ENCODE results near the gene ERI2.

ERI2 gene

GRCh38 chr16:20849589-20850390 lies 43.5 kb upstream of the ERI2 start:
- peak; percentile 20 for DNase-seq
- no peaks in the 10 kb centered on the region for H3F3A ChIP-seq (ENCODE audit: insufficient read depth, low read length)

GRCh38 chr16:20847550-20847949 lies 41.3 kb upstream of the ERI2 start:
- no peaks in the 10 kb centered on the region for H3K79me2 ChIP-seq (ENCODE audit: low read length)
- H3K4me2 ChIP-seq (ENCODE audit: low read depth, low read length), result no peak overlapping the region
- no peak for DNase-seq
- TF ChIP-seq CTCF (IDR thresholded peaks at IDR 0.05; ENCODE audit: low read length) (no peak), EZH2 (optimal IDR thresholded peaks at IDR 0.05; ENCODE audit: low read depth, low read length) (no peak), EZH2phosphoT487 (IDR thresholded peaks at IDR 0.05; ENCODE audit: low read length) (no peak)
- no peaks in the 10 kb centered on the region for H3K27me3 ChIP-seq (replicated peaks; ENCODE audit: insufficient read depth, low read length)
- H3K4me3 ChIP-seq (ENCODE audit: low read length), result no peak overlapping the region
- no peaks in the 10 kb centered on the region for H4K20me1 ChIP-seq (ENCODE audit: insufficient read depth, low read length)
- H2AFZ ChIP-seq (ENCODE audit: low read length), result no peak overlapping the region
- no peaks in the 10 kb centered on the region for H3K9me2 ChIP-seq (replicated peaks; ENCODE audit: insufficient read depth, low read length)
- no peak overlapping the region for H3K27ac ChIP-seq (ENCODE audit: low read length)
- no peaks in the 10 kb centered on the region for H3F3A ChIP-seq (ENCODE audit: insufficient read depth, low read length)
- H3K9ac ChIP-seq (ENCODE audit: low read length), result no peak overlapping the region
- no peaks in the 10 kb centered on the region for H3K9me3 ChIP-seq (replicated peaks; ENCODE audit: insufficient read depth, low read length)
- H3K36me3 ChIP-seq (replicated peaks; ENCODE audit: insufficient read depth, low read length), result no peaks in the 10 kb centered on the region
- no peaks in the 10 kb centered on the region for H3K4me1 ChIP-seq (ENCODE audit: low read length)

More at GRCh38 chr16:20849589-20850390, 43.5 kb upstream of the ERI2 start:
- no peak overlapping the region for H3K27ac ChIP-seq (ENCODE audit: low read length)
- H3K36me3 ChIP-seq (replicated peaks; ENCODE audit: insufficient read depth, low read length), result no peaks in the 10 kb centered on the region
- TF ChIP-seq EZH2 (optimal IDR thresholded peaks at IDR 0.05; ENCODE audit: low read depth, low read length) (no peak), CTCF (IDR thresholded peaks at IDR 0.05; ENCODE audit: low read length) (peak; percentile 99)
- no peaks in the 10 kb centered on the region for H3K9me3 ChIP-seq (replicated peaks; ENCODE audit: insufficient read depth, low read length)
- H3K79me2 ChIP-seq (ENCODE audit: low read length), result no peaks in the 10 kb centered on the region
- H3K9me2 ChIP-seq (replicated peaks; ENCODE audit: insufficient read depth, low read length), result no peaks in the 10 kb centered on the region
- H3K4me2 ChIP-seq (ENCODE audit: low read depth, low read length), result no peak overlapping the region
- H3K4me1 ChIP-seq (ENCODE audit: low read length), result no peaks in the 10 kb centered on the region
- H3K27me3 ChIP-seq (replicated peaks; ENCODE audit: insufficient read depth, low read length), result no peaks in the 10 kb centered on the region
- no peak overlapping the region for H3K9ac ChIP-seq (ENCODE audit: low read length)
- H2AFZ ChIP-seq (ENCODE audit: low read length), result no peak overlapping the region
- H3K4me3 ChIP-seq (ENCODE audit: low read length), result no peak overlapping the region
- H4K20me1 ChIP-seq (ENCODE audit: insufficient read depth, low read length), result no peaks in the 10 kb centered on the region

- DNase-seq, result no peak
- H3K27me3 ChIP-seq (replicated peaks; ENCODE audit: insufficient read depth, low read length), result no peaks in the 10 kb centered on the region
- no peaks in the 10 kb centered on the region for H3K79me2 ChIP-seq (ENCODE audit: low read length)
- no peak overlapping the region for H3K4me3 ChIP-seq (ENCODE audit: low read length)
- H3K4me2 ChIP-seq (ENCODE audit: low read depth, low read length), result no peak overlapping the region
- no peak overlapping the region for H2AFZ ChIP-seq (ENCODE audit: low read length)
- no peaks in the 10 kb centered on the region for H3K9me3 ChIP-seq (replicated peaks; ENCODE audit: insufficient read depth, low read length)
- no peak overlapping the region for H3K9ac ChIP-seq (ENCODE audit: low read length)
- no peaks in the 10 kb centered on the region for H3F3A ChIP-seq (ENCODE audit: insufficient read depth, low read length)
- no peaks in the 10 kb centered on the region for H3K36me3 ChIP-seq (replicated peaks; ENCODE audit: insufficient read depth, low read length)
- TF ChIP-seq EZH2 (optimal IDR thresholded peaks at IDR 0.05; ENCODE audit: low read depth, low read length), result no peak
- no peak for TF ChIP-seq CTCF (IDR thresholded peaks at IDR 0.05; ENCODE audit: low read length)
- TF ChIP-seq EZH2phosphoT487 (IDR thresholded peaks at IDR 0.05; ENCODE audit: low read length), result no peak
- no peaks in the 10 kb centered on the region for H4K20me1 ChIP-seq (ENCODE audit: insufficient read depth, low read length)
- H3K27ac ChIP-seq (ENCODE audit: low read length), result no peak overlapping the region
- H3K4me1 ChIP-seq (ENCODE audit: low read length), result no peaks in the 10 kb centered on the region
- H3K9me2 ChIP-seq (replicated peaks; ENCODE audit: insufficient read depth, low read length), result no peaks in the 10 kb centered on the region
Measured at GRCh38 chr16:20846551-20846950, 40.3 kb upstream of the ERI2 start.
